ENCODE measurements around the gene CBY2.
"Not testable (repeated sequence)": the region's sequence is repeated elsewhere in the genome, so short reads cannot be mapped to it uniquely, and the experiment has no call there.

CBY2 gene

DNA sequence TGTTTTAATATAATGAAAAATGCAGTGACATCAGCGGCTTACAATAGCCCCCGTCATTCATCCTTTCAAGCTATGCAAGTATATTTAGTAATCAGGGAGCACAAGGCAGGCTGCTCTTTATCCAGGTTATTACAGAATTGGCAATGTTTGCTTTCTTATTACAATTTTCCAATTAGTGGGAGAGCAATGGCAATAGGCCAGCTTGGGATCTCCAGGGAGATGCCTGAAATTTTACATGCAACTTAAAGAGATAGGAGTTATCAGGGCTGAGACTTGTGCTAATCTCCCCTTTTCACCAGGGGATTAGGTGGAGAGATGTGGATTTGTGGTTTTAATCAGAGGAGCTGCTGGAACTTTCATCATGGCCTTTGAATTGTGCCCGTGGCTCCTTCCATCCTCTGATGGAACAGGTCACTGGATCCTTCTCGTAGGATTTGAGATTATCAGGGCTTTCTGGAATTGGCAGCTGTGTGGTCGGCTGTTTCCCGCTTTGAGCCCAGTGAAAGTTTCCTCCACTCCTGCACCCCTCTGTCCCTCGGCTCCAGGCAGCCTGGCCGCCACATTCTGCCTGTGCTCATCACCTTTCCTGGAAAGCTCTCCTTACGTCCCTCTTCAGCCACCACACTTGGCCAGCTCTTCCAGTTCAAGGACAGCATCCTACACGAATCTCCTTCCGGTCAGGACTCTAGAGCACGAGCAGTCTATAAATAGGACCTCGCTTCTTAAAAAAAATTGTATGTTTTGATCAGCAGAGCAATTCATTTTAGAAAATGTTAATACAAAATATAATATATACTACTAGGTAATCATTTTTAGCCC lies 47.0 kb downstream of the CBY2 start:
- no peak for DNase-seq

DNA sequence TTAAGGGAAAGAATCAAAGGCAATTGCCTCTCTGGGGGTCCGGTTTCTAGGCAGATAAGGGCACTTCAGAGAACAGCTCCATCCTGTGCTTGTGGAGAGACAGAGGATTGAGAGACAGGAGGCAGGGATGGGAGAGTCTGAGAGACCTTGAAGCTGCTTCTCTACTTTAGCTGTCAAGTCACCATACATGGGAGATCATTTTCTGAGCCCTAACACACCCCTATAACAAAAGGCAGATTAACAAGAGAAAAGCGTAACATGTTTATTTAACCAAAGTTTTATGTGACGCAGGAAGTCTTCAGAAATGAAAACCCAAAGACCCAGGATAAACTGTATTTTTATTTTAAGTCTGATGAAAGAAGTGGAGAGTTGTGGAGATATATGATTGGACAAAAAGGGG lies 48.4 kb downstream of the CBY2 start:
- no peak for DNase-seq

DNA sequence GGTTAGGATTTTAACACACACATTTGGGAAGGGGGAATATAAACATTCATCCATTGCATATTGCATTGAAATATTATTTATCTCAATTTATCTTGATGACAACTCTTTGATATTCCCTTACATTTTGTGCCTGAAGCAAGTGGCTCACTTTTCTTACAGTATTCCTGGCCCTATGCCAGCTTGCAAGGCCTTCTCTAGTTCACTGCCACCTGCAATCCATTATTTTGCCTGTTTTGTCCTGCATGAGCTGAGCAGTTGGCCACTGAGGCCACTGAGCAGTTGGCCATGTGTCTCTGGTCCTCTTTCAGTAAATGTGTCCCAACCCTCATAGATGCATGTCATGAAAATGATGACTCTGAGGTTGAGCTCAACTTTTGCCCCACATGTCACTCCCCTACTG lies 49.8 kb downstream of the CBY2 start:
- no peak for DNase-seq

DNA sequence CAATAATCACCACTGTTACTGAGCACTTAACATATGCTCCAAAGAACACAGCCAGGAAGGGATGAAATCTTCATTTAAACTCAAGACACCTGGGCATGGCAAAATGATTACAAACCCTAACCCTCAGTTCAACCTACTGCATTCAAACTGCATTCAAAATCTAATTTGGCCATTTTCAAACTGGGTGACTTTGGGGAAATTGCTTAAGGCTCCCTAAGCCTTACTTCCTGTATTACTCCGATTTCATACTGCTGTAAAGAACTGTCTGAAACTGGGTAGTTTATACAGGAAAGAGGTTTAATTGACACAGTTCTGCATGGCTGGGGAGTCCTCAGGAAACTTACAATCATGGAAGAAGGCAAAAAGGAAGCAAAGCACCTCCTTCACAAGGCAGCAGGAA lies 50.4 kb downstream of the CBY2 start:
- no peak for DNase-seq

DNA sequence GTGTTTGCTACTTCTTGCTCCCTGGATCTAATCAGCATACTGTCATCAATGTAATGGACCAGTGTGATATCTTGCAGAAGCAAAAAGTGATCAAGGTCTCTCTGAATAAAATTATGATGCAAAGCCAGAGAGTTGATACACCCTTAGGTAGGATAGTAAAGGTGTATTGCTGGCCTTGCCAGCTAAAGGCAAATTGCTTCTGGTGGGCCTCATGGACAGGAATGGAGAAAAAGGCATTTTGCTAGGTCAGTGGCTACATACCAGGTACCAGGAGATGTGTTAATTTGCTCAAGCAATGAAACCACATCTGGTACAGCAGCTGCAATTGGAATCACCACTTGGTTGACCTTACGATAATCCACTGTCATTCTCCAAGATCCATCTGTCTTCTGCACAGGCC lies 54.4 kb downstream of the CBY2 start:
- DNase-seq = not testable (repeated sequence)

DNA sequence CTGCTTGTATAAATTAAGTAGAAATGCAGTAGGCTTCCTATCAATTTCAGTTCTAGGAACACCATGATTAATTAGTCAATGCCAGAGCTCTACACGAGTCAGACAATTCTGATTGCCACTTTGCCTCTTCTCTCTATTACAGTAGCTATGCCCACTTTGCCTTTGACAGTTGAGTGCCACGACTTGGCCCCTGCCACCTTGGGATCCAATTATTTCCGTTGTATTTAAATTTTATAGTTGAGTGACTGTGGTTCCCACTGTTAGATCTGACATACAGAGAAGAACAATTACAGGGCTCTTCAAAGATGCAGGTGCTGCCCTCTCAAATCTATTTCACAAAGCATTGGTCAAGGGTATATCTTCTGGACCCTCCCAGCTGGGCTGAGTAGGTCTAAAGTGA lies 55.5 kb downstream of the CBY2 start:
- not testable (repeated sequence) for DNase-seq

DNA sequence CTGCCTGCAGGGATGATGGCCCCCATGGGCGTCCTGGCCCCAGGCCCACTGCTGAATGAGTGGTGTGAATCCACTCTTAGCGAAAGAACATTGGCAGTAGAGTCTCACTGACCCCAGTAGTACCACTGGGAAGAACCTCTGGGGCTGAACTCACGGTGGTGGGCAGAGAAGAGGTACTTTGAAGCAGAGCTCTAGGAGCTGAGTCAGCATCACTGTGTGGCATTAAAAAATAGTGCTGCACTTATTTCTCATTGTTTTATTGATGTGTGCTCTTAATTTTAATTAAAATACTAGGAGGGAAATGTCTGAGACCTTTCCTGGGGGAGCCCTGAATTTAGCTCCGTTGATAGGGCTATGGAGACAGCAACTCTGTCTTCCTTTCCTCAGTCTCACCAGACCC lies 61.3 kb downstream of the CBY2 start:
- no peak for DNase-seq
